ENCODE data around the gene NSMCE1.

NSMCE1 gene

GRCh38 chr16:27179500-27180072 is 89.0 kb downstream of the NSMCE1 start:
- Mint-ChIP-seq H3K27ac (no peak overlapping the region), H3K27me3 (ENCODE audit: low read depth, poor library complexity) (peaks cover 37% of the 10 kb centered on the region), H3K36me3 (ENCODE audit: low read depth) (no peaks in the 10 kb centered on the region), H3K9me3 (peaks cover 3% of the 10 kb centered on the region), H3K4me1 (peaks cover 12% of the 10 kb centered on the region), H3K4me3 (no peak overlapping the region)
- peak; percentile 86 for DNase-seq
- peak; percentile 84 for TF ChIP-seq CTCF (IDR thresholded peaks at IDR 0.05)

- peak overlapping the region; percentile 61 for H3K27ac Mint-ChIP-seq
- no peak for TF ChIP-seq CTCF (IDR thresholded peaks at IDR 0.05)
- H3K9me3 Mint-ChIP-seq: peaks cover 4% of the 10 kb centered on the region
- DNase-seq: no peak
- H3K4me3 Mint-ChIP-seq: no peak overlapping the region
- peaks cover 12% of the 10 kb centered on the region for H3K4me1 Mint-ChIP-seq
- peaks cover 32% of the 10 kb centered on the region for H3K27me3 Mint-ChIP-seq (ENCODE audit: low read depth, poor library complexity)
- H3K36me3 Mint-ChIP-seq (ENCODE audit: low read depth): no peaks in the 10 kb centered on the region
Observed at GRCh38 chr16:27177031-27177774, 91.4 kb downstream of the NSMCE1 start.

GRCh38 chr16:27175888-27176287 is 92.7 kb downstream of the NSMCE1 start:
- DNase-seq: no peak
- peaks cover 26% of the 10 kb centered on the region for H3K27me3 Mint-ChIP-seq (ENCODE audit: low read depth, poor library complexity)
- H3K9me3 Mint-ChIP-seq: peaks cover 12% of the 10 kb centered on the region
- H3K4me3 Mint-ChIP-seq: no peak overlapping the region
- no peaks in the 10 kb centered on the region for H3K36me3 Mint-ChIP-seq (ENCODE audit: low read depth)
- no peak overlapping the region for H3K27ac Mint-ChIP-seq
- no peak for TF ChIP-seq CTCF (IDR thresholded peaks at IDR 0.05)
- peaks cover 12% of the 10 kb centered on the region for H3K4me1 Mint-ChIP-seq

Measured in nephron progenitor cell (in vitro differentiated cells).